HL-60/S4 treated with retinoic acid at 250 ng/mL for 4 days and 3 days (cell line): ENCODE results near the gene ZNF567.
"Not testable (repeated sequence)": the region's sequence is repeated elsewhere in the genome, so short reads cannot be mapped to it uniquely, and the experiment has no call there.

Experiments used
- in situ Hi-C: fragments of 300-500 bp; cut with MboI; formaldehyde crosslinking; loops from 2 replicates; pipeline ENCODE4 v1.7.0; 2022; ENCODE audit warnings: low sequenced_read_pairs

ZNF567 gene

DNA sequence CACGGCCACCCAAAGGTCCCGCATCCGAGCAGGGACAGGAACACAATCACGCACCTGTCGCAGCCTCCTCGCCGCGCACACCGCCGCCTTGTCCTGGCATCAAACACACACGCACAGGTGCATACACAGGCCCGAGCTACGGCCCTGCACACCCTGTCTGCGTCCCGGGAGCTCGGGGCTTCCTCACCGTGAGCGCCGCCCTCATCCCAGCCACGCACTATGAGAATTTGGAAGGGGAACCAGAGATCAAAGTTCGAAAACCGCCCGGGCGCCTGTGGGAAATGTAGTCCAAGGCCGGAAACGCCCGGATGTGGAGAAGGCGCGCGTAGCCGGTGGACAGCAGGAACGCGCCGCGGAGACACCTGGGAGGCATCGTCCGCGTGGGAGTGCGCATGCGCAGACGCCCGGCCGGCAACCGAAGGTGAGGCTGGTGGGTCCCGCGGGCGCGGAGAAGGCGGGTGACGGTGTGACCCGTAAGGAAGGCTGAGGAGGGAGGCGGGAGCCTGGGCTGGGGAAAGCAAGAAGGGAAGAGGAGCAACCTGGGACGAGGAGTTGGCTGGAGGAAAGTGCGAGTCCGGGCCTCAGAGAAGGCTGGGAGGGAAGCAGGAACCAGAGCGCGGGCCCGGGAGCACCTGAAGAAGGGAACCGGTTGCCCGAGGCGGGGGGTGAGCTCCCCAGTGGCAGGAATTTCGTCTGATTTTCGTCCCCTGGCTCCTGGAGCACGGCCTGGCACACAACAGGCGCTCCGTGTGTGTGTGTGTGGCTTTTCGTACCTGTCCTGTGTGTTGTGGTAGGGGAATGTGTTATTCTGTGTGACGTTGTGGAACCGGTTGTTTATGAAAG is at the start of gene ZNF567:
TSS of gene ZNF567 (plus strand) at position 399 of the 843 bp plus-strand sequence. CDS start 7,256 bp downstream, outside the sequence.
- in situ Hi-C loops: no loop called here

DNA sequence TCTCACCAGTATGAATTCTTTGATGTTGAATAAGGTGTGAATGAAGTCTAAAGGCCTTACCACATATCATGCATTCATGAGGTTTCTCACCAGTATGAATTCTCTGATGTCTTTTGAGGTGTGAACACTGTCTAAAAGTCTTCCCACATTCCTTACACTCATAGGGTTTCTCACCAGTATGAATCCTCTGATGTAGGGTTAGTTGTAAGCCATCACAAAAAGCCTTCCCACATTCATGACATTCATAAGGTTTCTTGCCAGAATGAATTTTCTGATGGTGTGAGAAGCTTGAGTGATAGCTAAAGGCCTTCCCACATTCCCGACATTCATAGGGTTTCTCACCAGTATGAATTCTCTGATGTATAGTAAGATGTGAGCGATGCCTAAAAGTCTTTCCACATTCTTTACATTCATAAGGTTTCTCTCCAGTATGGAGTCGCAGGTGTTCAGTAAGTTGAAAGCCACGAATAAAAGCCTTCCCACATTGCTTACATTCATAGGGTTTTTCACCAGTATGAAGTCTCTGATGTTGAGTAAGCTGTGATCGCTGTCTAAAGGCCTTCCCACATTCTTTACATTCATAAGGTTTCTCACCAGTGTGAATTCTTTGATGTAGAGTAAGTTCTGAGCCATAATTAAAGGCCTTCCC is 48.4 kb upstream of the ZNF567 start:
- in situ Hi-C loops: no loop called here

DNA sequence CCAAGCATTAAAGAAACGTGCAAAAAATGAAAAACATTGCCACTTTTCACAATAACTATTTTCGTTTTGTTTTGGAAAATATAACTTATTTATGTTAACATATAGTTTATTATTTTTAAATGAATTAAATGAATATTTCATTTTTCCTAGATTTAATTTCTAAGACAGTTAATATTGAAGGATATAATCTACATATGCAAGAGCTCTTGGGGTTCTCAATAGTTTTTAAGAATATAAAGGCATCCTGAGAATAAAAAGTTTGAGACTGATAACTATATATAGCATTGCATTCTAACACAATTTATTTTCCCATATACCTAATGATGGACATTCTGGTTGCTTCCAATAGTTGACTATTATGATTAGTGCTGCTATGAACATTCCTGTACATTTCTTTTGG is 40.7 kb upstream of the ZNF567 start:
- in situ Hi-C loops: no loop called here

DNA sequence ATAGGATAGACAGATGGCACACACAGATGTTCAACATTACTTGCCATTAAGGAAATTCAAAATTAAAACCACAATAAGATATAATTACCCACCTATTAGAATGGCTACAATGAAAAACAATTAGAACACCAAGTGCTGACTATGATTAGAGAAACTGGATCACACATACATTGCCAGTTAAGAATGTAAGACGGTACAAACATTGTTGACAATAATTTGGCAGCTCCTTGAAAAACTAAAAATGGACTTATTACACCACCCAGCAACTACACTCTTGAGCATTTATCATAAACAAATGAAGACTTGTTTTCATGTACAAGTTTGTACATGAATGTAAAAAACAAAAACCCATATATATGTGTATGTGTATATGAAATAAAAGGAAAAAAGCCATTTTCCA is 34.5 kb upstream of the ZNF567 start:
- in situ Hi-C loops: no loop called here

DNA sequence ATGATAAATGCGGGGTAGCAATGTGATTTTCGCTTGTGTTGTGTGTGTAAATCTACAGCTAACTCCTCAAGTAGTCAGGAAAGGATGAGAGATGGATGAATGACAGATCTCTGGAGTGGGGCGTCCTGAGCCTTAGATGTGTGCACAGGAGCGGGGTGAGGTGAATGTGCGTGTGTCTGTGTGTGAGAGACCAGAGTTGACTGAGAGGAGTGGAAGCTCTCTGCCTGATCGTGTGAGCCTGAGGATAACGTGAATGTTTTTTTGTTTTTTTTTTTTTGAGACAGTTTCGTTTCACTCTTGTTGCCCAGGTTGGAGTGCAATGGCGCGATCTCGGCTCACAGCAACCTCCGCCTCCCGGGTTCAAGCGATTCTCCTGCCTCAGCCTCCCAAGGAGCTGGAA is 21.6 kb upstream of the ZNF567 start:
- in situ Hi-C loops: no loop called here

DNA sequence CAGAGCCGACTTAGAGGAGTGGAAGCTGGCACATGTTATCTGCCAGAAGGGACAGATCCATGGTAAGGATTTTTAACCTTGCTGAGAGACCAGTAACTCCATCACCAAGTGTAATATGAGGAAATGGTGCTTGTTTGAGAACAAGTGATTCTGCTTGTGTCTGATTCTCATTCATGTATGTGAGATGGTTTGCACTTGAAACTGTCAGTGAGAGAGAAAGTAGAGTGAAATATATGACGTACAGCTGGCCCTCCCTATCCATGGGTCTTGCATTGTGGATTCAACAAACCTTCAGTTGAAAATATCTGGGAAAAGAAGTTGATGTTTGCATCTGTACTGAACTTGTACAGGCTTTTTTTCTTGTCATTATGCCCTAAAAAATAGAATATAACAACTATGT is 18.8 kb upstream of the ZNF567 start:
- in situ Hi-C loops: no loop called here

DNA sequence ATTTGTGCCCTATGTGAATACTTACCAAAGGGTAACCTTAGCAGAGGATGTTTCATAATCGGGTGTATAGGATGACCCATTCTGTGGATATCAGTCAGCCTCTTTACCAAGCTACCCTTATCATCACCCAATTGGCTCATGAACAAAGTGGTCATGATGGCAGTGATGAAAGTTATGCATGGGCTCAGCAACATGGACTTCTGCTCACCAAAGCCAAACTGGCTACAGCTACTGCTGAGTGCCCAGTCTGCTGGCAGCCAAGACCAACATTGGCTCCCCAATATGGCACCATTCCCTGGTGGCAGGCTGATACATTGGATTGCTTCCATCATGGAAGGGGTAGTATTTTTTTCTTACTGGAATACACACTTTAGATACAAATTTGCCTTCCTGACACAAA is 15.0 kb upstream of the ZNF567 start:
- in situ Hi-C loops: no loop called here

DNA sequence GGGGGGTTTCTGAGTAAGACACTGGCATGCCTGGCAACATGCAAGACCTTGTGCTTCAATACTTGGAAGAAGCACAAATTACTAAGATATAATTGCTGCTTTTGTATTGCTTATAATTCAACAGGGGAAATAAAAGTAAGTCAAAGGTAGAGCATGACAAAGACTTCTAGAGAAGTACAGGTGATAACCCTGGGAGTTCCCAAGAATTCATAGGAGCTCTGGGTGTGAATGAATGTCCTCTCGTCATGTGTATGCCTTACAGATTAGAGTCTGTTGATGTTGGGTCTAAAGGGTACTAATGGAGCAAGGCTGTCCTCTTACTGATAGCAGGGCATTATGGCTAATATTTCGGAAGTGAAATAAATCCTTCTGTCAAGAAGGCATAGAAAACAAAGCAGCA is 13.2 kb upstream of the ZNF567 start:
- in situ Hi-C loops: no loop called here

DNA sequence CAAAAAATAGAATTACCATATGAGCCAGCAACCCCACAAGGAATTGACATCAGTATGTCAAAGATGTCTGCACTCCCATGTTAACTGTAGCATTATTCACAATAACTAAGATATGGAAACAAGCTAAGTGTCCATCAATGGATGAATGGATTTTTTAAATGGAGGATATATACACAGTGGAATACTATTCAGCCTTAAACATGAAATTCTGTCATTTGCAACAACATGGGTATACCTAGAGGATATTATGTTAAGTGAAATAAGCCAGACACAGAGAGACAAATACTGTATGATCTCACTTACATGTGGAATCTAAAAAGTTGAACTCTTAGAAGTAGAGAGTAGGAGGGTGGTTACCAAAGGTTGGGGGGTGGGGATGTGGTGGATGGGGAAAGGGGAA is 8.0 kb upstream of the ZNF567 start:
- in situ Hi-C loops: no loop called here

DNA sequence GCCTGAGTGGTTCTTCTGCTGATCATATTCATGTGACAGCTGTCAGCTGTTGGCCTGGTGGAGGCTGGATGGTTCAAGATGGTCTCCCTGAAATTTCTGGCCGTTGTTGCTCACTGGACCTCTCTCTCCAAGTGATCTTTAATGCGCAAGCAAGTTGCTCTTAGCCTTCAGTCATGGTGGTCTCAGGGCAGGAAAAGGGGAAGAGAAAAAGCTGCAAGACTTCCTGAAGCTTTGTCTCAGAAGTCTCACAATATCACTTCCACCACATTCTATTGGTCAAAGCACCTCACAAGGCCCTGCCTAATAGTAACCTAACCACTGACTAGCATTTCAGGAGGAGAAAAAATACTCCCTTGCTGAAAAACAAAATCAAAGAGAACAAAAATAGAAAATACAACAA is 1.6 kb upstream of the ZNF567 start:
- in situ Hi-C loops: no loop called here

DNA sequence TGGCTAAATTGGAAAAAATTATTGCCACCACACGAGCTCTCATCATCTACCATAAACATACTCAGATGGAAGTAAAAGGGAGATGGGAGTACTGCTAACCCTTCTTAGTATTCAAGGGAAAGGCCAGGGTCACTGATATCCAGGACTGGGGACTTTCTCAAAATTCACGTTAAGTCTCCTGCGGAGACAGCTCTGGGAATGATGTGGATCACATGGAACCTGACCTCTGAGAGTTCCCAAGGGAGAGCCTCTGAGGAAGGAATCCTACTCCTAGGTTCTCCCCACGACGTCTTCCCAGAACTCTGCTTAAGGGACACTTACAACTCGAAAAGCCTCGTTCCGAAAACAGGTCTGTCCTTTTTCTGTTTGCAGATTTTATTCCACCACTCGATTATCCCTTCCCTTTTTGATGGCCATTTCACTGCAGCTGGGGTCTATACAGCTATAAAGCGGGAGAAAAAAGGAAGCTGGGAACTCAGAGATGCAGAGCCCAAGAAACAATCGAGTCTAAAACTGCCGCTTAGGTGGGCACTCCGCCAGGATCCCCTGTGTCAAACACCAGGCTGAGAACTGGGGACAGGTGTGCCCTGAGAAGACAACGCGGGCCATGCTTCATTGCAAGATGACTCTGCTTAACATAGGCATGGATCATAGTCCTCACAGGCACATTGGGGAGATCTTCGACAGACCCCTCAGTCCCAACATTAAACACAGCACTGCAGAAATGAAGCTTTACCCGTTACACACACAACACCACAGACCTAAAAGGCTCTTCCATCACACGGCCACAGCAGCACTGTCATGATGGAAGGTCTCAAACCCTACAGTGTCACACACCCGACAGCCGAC is 823 bp upstream of the ZNF567 start:
- in situ Hi-C loops: no loop called here

DNA sequence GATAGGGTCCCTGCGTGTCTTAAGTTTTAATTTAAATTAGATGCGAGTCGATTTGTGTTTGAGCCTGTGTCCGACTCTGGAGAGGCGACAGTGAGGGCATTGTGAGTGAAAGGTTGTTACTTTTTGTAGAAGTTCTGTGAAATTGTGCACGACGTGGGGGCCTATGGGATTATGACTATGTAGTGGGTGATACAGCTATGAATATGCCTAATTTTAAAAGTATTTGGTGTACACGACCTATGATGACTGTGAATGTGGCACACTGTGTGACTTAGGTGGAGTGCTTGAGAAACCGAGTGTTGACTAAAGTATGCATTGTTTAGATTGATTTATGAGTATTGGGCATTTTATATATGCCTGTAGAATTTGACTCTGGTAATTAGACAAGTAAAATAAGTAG is 646 bp downstream of the ZNF567 start:
- in situ Hi-C loops: no loop called here

DNA sequence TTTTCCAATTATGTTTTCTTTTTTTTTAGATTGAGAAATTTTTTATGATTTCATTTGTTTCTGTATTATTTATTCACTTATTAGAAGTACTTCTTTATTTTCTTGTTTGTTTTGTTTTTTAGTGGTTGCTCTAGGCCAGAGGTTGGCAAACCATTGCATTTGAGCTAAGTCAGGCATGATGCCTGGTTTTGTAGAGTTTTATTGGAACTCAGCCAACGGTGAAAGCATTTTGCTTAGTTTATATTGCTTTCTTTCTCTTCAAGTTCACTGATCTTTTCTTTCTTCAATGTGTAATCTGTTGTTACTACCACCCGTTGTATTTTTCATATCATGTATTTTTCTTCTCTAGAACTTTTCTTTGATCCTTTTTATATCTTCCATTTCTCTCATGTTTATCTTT is 19.7 kb downstream of the ZNF567 start:
- in situ Hi-C loops: no loop called here

DNA sequence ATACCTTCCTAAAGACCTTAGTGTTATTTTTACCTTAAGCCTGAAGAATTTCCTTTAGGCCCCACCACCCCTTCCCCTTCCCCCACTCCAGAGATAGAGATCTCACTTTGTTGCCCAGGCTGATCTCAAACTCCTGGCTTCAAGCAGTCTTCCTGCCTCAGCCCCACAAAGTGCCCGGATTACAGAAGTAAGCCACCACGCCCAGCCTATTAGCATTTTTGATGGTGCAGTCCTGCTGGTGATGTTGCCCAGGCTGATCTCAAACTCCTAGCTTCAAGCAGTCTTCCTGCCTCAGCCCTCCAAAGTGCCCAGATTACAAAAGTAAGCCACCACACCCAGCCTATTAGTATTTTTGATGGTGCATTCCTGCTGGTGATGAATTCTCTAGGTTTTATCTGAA is 22.0 kb downstream of the ZNF567 start:
- in situ Hi-C loops: no loop called here

DNA sequence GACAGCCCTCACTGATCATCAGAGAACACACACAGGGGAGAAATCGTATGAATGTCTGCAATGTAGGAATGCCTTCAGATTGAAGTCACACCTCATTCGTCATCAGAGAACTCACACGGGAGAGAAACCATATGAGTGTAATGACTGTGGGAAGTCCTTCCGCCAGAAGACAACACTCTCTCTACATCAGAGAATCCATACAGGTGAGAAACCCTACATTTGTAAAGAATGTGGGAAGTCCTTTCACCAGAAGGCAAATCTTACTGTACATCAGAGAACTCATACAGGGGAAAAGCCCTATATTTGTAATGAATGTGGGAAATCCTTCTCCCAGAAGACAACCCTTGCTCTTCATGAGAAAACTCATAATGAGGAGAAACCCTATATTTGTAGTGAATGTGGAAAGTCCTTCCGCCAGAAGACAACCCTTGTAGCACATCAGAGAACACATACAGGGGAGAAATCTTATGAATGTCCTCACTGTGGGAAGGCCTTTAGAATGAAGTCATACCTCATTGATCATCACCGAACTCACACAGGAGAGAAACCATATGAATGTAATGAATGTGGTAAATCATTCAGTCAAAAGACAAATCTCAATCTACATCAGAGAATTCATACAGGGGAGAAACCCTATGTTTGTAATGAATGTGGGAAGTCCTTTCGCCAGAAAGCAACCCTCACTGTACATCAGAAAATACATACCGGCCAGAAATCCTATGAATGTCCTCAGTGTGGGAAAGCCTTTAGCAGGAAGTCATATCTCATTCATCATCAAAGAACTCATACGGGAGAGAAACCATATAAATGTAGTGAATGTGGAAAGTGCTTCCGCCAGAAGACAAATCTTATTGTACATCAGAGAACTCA is 32.5 kb downstream of the ZNF567 start:
- in situ Hi-C loops: no loop called here

DNA sequence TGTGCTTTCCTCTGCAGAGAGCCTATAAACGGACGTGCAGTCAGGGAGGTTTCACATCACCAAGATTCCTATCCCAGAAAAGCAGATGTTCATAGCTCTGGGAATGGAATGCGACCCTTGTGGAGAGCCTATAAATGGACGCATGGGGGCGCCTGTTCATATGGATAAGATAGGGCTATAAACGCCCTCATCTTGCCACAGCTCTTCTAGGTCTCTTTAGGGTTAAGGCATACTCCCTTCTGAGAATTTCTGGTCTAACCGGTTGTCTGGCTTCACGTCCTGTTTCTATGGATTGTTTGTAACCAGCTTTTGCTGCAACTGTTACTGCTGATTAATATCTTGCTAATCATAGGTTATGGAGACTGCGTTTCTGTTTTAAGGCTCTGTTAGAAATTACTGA is 48.8 kb downstream of the ZNF567 start:
- in situ Hi-C loops: not testable (repeated sequence)

DNA sequence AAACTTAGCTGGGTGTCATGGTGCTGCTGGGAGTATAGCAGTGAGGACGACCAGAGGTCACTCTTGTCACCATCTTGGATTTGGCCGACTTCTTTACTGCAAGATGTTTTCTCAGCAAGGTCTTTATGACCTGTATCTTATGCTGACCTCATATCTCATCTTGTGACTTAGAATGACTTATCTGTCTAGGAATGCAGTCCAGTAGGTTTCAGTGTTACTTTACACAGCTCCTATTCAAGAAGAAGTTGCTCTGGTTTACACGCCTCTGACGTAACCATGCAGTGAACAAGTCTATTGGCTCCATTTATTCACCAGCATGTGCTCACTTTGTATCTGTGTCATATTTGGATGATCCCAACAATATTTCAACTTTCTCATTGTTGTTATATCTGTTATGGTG is 58.5 kb downstream of the ZNF567 start:
- in situ Hi-C loops: no loop called here

DNA sequence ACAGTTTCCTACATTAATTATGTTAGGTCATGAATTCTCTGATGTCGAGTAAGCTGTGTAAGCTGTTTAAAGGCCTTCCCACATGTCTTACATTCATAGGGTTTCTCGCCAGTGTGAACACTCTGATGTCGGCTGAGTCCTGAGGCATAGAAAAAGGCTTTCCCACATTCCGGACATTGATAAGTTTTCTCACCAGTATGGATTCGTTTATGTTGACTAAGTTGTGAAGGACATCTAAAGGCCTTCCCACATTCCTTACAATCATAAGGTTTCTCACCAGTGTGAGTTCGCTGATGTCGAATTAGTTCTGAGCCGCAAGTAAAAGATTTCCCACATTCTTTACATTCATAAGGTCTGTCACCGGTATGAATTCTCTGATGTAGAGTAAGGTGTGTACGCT is 60.3 kb downstream of the ZNF567 start:
- in situ Hi-C loops: no loop called here

DNA sequence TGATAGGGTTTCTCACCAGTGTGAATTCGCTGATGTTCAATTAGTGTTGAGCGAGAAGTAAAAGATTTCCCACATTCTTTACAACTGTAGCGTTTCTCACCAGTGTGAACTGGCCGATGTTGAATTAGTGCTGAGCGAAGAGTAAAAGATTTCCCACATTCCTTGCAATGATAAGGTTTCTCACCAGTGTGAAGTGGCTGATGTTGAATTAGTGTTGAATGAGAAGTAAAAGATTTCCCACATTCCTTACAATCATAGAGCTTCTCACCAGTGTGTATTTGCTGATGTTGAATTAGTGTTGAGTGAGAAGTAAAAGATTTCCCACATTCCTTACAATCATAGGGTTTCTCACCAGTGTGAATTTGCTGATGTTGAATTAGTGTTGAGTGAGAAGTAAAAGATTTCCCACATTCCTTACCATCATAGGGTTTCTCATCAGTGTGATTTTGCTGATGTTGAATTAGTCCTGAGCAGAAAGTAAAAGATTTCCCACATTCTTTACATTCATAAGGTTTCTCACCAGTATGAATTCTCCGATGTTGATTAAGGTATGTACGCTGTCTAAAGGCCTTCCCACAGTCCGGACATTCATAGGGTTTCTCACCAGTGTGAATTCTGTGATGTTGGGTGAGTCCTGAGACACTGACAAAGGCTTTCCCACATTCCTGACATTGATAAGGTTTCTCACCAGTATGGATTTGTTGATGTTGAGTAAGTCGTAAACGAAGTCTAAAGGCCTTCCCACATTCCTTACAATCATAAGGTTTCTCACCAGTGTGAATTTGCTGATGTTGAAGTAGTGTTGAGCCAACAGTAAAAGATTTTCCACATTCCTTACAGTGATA is 61.2 kb downstream of the ZNF567 start:
- in situ Hi-C loops: no loop called here

DNA sequence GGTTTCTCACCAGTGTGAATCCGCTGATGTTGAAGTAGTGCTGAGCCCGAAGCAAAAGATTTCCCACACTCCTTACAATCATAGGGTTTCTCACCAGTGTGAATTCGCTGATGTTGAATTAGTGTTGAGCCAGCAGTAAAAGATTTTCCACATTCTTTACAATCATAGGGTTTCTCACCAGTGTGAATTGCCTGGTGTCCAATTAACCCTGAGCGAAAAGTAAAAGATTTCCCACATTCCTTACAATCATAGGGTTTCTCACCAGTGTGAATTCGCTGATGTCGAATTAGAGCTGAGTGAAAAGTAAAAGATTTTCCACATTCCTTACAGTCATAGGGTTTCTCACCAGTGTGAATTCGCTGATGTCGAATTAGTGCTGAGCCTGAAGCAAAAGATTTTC is 62.2 kb downstream of the ZNF567 start:
- in situ Hi-C loops: not testable (repeated sequence)
